Mesendoderm (in vitro differentiated cells): ENCODE measurements around the gene FBXO36.

ENCODE experiments used
- DNase-seq: peaks from one replicate; pipeline ENCODE4 v3.0.0; 2013
- H2AK5ac ChIP-seq: 2 replicates; pipeline ENCODE4 v1.6.1; 2013; ENCODE audit warnings: low read length, inconsistent platforms
- H2BK120ac ChIP-seq: 2 replicates; pipeline ENCODE4 v1.6.1; 2013; ENCODE audit warnings: low read depth, mild to moderate bottlenecking, low read length, moderate library complexity, mixed read lengths
- H2BK15ac ChIP-seq: replicated peaks from 2 replicates; pipeline ENCODE4 v1.6.1; 2013; ENCODE audit warnings: low read depth, mild to moderate bottlenecking, moderate library complexity
- H2BK5ac ChIP-seq: 2 replicates; pipeline ENCODE4 v1.6.1; 2013; ENCODE audit warnings: low read length, inconsistent platforms
- H3K18ac ChIP-seq: 2 replicates; pipeline ENCODE4 v1.6.1; 2013; ENCODE audit warnings: mild to moderate bottlenecking, low read length, mixed read lengths
- H3K23ac ChIP-seq: one replicate; pipeline ENCODE4 v1.6.1; 2013; ENCODE audit warnings: low read length
- H3K27ac ChIP-seq: 2 replicates; pipeline ENCODE4 v1.5.1; 2013; ENCODE audit warnings: low read depth, mild to moderate bottlenecking, inconsistent platforms, low read length, moderate library complexity
- H3K27me3 ChIP-seq: 2 replicates; pipeline ENCODE4 v1.6.1; 2013; ENCODE audit warnings: low read length, control low read depth, mild to moderate bottlenecking, inconsistent platforms; ENCODE audit not compliant: insufficient read depth, poor library complexity
- H3K36me3 ChIP-seq: 2 replicates; pipeline ENCODE4 v1.6.1; 2013; ENCODE audit warnings: low read length, inconsistent platforms; ENCODE audit not compliant: control insufficient read depth, insufficient read depth
- H3K4ac ChIP-seq: one replicate; pipeline ENCODE4 v1.6.1; 2013; ENCODE audit warnings: low read depth, mild to moderate bottlenecking, low read length, moderate library complexity
- H3K4me1 ChIP-seq: 2 replicates; pipeline ENCODE4 v1.6.1; 2013; ENCODE audit warnings: low read depth, low read length, inconsistent platforms; ENCODE audit not compliant: control insufficient read depth
- H3K4me2 ChIP-seq: 2 replicates; pipeline ENCODE4 v1.6.1; 2013; ENCODE audit warnings: low read length
- H3K4me3 ChIP-seq: 2 replicates; pipeline ENCODE4 v1.5.1; 2013; ENCODE audit warnings: mild to moderate bottlenecking, low read length
- H3K56ac ChIP-seq: one replicate; pipeline ENCODE4 v1.6.1; 2013; ENCODE audit warnings: low read length
- H3K79me1 ChIP-seq: 2 replicates; pipeline ENCODE4 v1.6.1; 2013; ENCODE audit warnings: low read length, inconsistent platforms
- H3K79me2 ChIP-seq: 2 replicates; pipeline ENCODE4 v1.6.1; 2013; ENCODE audit warnings: mild to moderate bottlenecking, low read length; ENCODE audit not compliant: control insufficient read depth, insufficient read depth
- H3K9ac ChIP-seq: 2 replicates; pipeline ENCODE4 v1.6.1; 2013; ENCODE audit warnings: low read length, inconsistent platforms
- H4K5ac ChIP-seq: one replicate; pipeline ENCODE4 v1.6.1; 2013; ENCODE audit warnings: low read length
- H4K8ac ChIP-seq: one replicate; pipeline ENCODE4 v1.6.1; 2013; ENCODE audit warnings: low read depth, mild to moderate bottlenecking, control low read depth, low read length, moderate library complexity
- WGBS: extraction: QIAGEN DNeasy Blood & Tissue Kit; methylation state at CpG from one replicate; pipeline ENCODE4 v1.1.7; 2013; ENCODE audit warnings: low lambda C conversion rate, missing lambda C conversion rate; ENCODE audit not compliant: insufficient coverage; ENCODE audit errors: extremely low coverage; 5-methylcytosine and 5-hydroxymethylcytosine counted together

The FBXO36 gene

DNA sequence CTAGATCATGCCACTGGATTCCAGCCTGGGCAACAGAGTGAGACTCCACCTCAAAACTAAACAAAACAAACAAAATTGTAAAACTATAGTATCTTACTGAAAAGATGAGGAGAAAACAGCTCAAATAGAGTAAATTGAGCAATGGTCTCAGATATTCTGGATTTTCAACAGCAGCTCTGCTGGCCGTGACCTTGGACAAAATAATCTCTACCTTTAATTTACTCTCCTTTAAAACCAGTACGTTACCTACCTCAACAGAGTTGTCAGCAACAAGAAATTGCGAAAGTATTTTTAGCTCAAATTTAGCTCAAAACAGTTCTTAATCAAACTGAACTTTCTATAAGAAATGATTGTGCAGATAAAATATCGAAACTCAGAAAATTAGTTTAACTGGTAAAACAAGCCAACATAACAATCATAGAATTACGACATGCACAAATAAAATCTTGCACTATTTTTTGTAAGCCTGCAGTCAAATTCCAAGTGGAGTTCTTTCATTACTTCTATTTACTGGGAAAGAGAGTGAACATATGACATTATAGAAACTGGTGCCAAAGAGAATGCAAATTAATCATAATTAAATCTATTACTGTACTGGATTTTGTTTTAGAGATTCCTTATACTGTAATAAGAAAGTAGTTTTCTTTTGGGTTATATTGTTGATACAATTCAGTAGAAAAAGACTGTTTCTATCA, 41.3 kb upstream of the FBXO36 start:
- Histone ChIP-seq H3K56ac (no peak overlapping the region), H3K27me3 (no peaks in the 10 kb centered on the region), H2BK120ac (no peak overlapping the region), H4K5ac (no peak overlapping the region), H3K4ac (no peak overlapping the region), H3K9ac (no peak overlapping the region), H3K79me1 (peaks cover 10% of the 10 kb centered on the region), H3K18ac (no peak overlapping the region), H2BK5ac (no peak overlapping the region), H2BK15ac (no peak overlapping the region), H2AK5ac (no peak overlapping the region), H3K79me2 (peaks cover 22% of the 10 kb centered on the region), H3K27ac (no peak overlapping the region), H3K36me3 (no peaks in the 10 kb centered on the region), H3K4me2 (no peak overlapping the region), H3K23ac (no peak overlapping the region), H3K4me1 (no peaks in the 10 kb centered on the region), H3K4me3 (no peak overlapping the region), H4K8ac (no peak overlapping the region)
- no peak for DNase-seq
- no CpG with 5 or more reads among the region's 5 CpGs for WGBS

- WGBS, result no CpG with 5 or more reads among the region's 2 CpGs
Observed at GRCh38 chr2:229882583-229882982, 39.7 kb upstream of the FBXO36 start.

GRCh38 chr2:229884775-229885699, 37.3 kb upstream of the FBXO36 start:
- no peaks in the 10 kb centered on the region for H3K4me1 ChIP-seq
- no peak overlapping the region for H2BK120ac ChIP-seq
- H2BK5ac ChIP-seq, result no peak overlapping the region
- H3K4me2 ChIP-seq, result no peak overlapping the region
- H3K9ac ChIP-seq, result no peak overlapping the region
- no peak overlapping the region for H2BK15ac ChIP-seq
- DNase-seq, result no peak
- H3K27me3 ChIP-seq, result no peaks in the 10 kb centered on the region
- H3K4me3 ChIP-seq, result no peak overlapping the region
- peaks cover 36% of the 10 kb centered on the region for H3K79me2 ChIP-seq
- no peak overlapping the region for H4K5ac ChIP-seq
- H2AK5ac ChIP-seq, result no peak overlapping the region
- H3K18ac ChIP-seq, result no peak overlapping the region
- WGBS, result no CpG with 5 or more reads among the region's 5 CpGs
- H3K79me1 ChIP-seq, result peaks cover 13% of the 10 kb centered on the region
- H3K27ac ChIP-seq, result no peak overlapping the region
- H4K8ac ChIP-seq, result no peak overlapping the region
- H3K4ac ChIP-seq, result no peak overlapping the region
- H3K23ac ChIP-seq, result no peak overlapping the region
- H3K56ac ChIP-seq, result no peak overlapping the region
- H3K36me3 ChIP-seq, result no peaks in the 10 kb centered on the region

More at GRCh38 chr2:229882583-229882982, 39.7 kb upstream of the FBXO36 start:
- Histone ChIP-seq H3K36me3 (no peaks in the 10 kb centered on the region), H3K23ac (no peak overlapping the region), H2BK120ac (no peak overlapping the region), H3K9ac (no peak overlapping the region), H3K4me3 (no peak overlapping the region), H3K27ac (no peak overlapping the region), H3K79me2 (peaks cover 32% of the 10 kb centered on the region), H2AK5ac (no peak overlapping the region), H3K56ac (no peak overlapping the region), H3K18ac (no peak overlapping the region), H4K8ac (no peak overlapping the region), H3K27me3 (no peaks in the 10 kb centered on the region), H3K79me1 (peaks cover 11% of the 10 kb centered on the region), H3K4ac (no peak overlapping the region), H2BK15ac (no peak overlapping the region), H3K4me1 (no peaks in the 10 kb centered on the region), H3K4me2 (no peak overlapping the region), H4K5ac (no peak overlapping the region), H2BK5ac (no peak overlapping the region)
- DNase-seq, result peak; percentile 64

DNA sequence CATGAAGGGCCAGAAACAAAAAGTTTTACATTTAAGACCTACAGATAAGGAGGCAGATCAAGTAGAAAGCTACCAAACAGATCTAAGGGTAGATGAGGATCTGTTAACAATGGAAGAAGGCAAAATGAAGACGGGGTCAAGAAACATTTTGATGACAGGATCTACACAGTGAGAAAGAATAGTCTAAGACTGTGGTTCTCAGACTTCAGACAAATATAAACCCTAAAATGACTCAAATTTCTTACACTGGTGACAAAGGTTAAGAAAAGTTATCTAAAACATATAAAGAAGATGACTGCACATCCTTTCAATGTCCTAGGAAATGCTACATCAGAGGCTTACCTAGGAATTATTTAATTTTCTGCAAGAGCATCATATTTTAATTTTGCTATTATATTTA, 34.9 kb upstream of the FBXO36 start:
- H3K18ac ChIP-seq, result no peak overlapping the region
- H4K8ac ChIP-seq, result no peak overlapping the region
- H3K4ac ChIP-seq, result no peak overlapping the region
- H3K9ac ChIP-seq, result no peak overlapping the region
- H3K27me3 ChIP-seq, result no peaks in the 10 kb centered on the region
- DNase-seq, result no peak
- H3K79me1 ChIP-seq, result peaks cover 7% of the 10 kb centered on the region
- H2BK120ac ChIP-seq, result no peak overlapping the region
- WGBS, result no CpG with 5 or more reads among the region's 1 CpG
- H4K5ac ChIP-seq, result no peak overlapping the region
- H3K4me3 ChIP-seq, result no peak overlapping the region
- H3K36me3 ChIP-seq, result no peaks in the 10 kb centered on the region
- H3K56ac ChIP-seq, result no peak overlapping the region
- H3K27ac ChIP-seq, result no peak overlapping the region
- no peaks in the 10 kb centered on the region for H3K4me1 ChIP-seq
- H2BK15ac ChIP-seq, result no peak overlapping the region
- H3K4me2 ChIP-seq, result no peak overlapping the region
- H2AK5ac ChIP-seq, result no peak overlapping the region
- H3K23ac ChIP-seq, result no peak overlapping the region
- H2BK5ac ChIP-seq, result no peak overlapping the region
- H3K79me2 ChIP-seq, result peaks cover 47% of the 10 kb centered on the region

GRCh38 chr2:229888031-229888430, 34.3 kb upstream of the FBXO36 start:
- peaks cover 45% of the 10 kb centered on the region for H3K79me2 ChIP-seq
- H2BK15ac ChIP-seq, result no peak overlapping the region
- H2BK5ac ChIP-seq, result no peak overlapping the region
- H3K36me3 ChIP-seq, result no peaks in the 10 kb centered on the region
- H3K4me2 ChIP-seq, result no peak overlapping the region
- no CpG with 5 or more reads among the region's 1 CpG for WGBS
- no peak overlapping the region for H4K5ac ChIP-seq
- no peak overlapping the region for H3K9ac ChIP-seq
- no peak for DNase-seq
- H3K27ac ChIP-seq, result no peak overlapping the region
- H3K23ac ChIP-seq, result no peak overlapping the region
- H2AK5ac ChIP-seq, result no peak overlapping the region
- no peak overlapping the region for H3K4me3 ChIP-seq
- no peak overlapping the region for H4K8ac ChIP-seq
- no peak overlapping the region for H3K56ac ChIP-seq
- H3K18ac ChIP-seq, result no peak overlapping the region
- peaks cover 6% of the 10 kb centered on the region for H3K79me1 ChIP-seq
- H3K27me3 ChIP-seq, result no peaks in the 10 kb centered on the region
- no peak overlapping the region for H2BK120ac ChIP-seq
- H3K4me1 ChIP-seq, result no peaks in the 10 kb centered on the region
- no peak overlapping the region for H3K4ac ChIP-seq
